Esophagus muscularis mucosa (tissue), 4 donors: ENCODE results near the gene UTP11. TPM values are rescaled to one million over a fixed set of nuclear protein-coding genes. Genes with fewer than 3 reads are reported as not detected.
A peak's percentile ranks its signal among the peaks of the same experiment; 100 is the strongest.

Experiments
- DNase-seq: peaks from one replicate; pipeline ENCODE4 v3.0.0-alpha.2; 2017; ENCODE audit errors: extremely low spot score
- H3K27ac ChIP-seq, 4 donors: fragments of 200-600 bp; sonication (generic); replicated peaks in 1 of 4; 1 replicate in 3 of 4; 2 replicates in 1 of 4; pipeline ENCODE4 v1.5.1; 2016 to 2019; ENCODE audit warnings: mild to moderate bottlenecking in 1 of 4
- H3K27me3 ChIP-seq, 4 donors: fragments of 200-600 bp; sonication (generic); one replicate each; pipeline versions ENCODE4 v1.5.1 to v1.6.0; 2016 to 2019
- H3K36me3 ChIP-seq, 4 donors: fragments of 200-600 bp; sonication (generic); one replicate each; pipeline ENCODE4 v1.5.1; 2016 to 2019
- H3K4me1 ChIP-seq, 4 donors: fragments of 200-600 bp; sonication (generic); one replicate each; pipeline ENCODE4 v1.5.1; 2016 to 2019
- H3K4me3 ChIP-seq, 4 donors: fragments of 200-600 bp; sonication (generic); 1 replicate in 2 of 4; 2 replicates in 2 of 4; pipeline ENCODE4 v1.5.1; 2016 to 2019; ENCODE audit warnings: mild to moderate bottlenecking in 4 of 4, moderate library complexity in 1 of 4
- H3K9me3 ChIP-seq, 4 donors: fragments of 200-600 bp; sonication (generic); 1 replicate in 3 of 4; 2 replicates in 1 of 4; pipeline ENCODE4 v1.5.1; 2016 to 2019
- CTCF ChIP-seq, 3 experiments: fragments of 200-600 bp in 2 of 3; fragments of 450-650 bp in 1 of 3; sonication (generic) in 2 of 3; IDR thresholded peaks; one replicate each; pipeline ENCODE4 v1.5.1; 2017 to 2019; ENCODE audit warnings: antibody characterized with exemption in 3 of 3, mild to moderate bottlenecking in 2 of 3, moderate library complexity in 1 of 3
- EP300 ChIP-seq: sonication (generic); formaldehyde crosslinking; IDR thresholded peaks from one replicate; pipeline ENCODE4 v1.6.1; 2017; ENCODE audit warnings: antibody characterized with exemption
- POLR2A ChIP-seq: fragments of 450-650 bp; IDR thresholded peaks from one replicate; pipeline ENCODE4 v1.6.1; 2017; ENCODE audit warnings: antibody characterized with exemption, moderate library complexity, mild to moderate bottlenecking, low read depth
- POLR2AphosphoS5 ChIP-seq, 2 donors: sonication (generic); formaldehyde crosslinking; IDR thresholded peaks; one replicate each; pipeline ENCODE4 v1.6.1; 2017; ENCODE audit warnings: antibody characterized with exemption in 2 of 2
- WGBS: methylation state at CpG from one replicate; pipeline ENCODE4 v1.1.5; 2018; 5-methylcytosine and 5-hydroxymethylcytosine counted together
- intact Hi-C: fragments of 100-400 bp; cut with DNase I; formaldehyde crosslinking; loops from one replicate; pipeline ENCODE4 v1.15.1; 2023
- total RNA-seq, 4 donors: library from RNA; depleted of rRNA; stranded (reverse); fragments of >200 nt; gene quantifications; one replicate each; pipeline versions ENCODE4 v1.1.0 to v1.2.1, GENCODE V29; 2016

Gene UTP11
- total RNA-seq, 4 donors from 2014 or later, result 39.7 to 55.8 (median 42.4) TPM

DNA sequence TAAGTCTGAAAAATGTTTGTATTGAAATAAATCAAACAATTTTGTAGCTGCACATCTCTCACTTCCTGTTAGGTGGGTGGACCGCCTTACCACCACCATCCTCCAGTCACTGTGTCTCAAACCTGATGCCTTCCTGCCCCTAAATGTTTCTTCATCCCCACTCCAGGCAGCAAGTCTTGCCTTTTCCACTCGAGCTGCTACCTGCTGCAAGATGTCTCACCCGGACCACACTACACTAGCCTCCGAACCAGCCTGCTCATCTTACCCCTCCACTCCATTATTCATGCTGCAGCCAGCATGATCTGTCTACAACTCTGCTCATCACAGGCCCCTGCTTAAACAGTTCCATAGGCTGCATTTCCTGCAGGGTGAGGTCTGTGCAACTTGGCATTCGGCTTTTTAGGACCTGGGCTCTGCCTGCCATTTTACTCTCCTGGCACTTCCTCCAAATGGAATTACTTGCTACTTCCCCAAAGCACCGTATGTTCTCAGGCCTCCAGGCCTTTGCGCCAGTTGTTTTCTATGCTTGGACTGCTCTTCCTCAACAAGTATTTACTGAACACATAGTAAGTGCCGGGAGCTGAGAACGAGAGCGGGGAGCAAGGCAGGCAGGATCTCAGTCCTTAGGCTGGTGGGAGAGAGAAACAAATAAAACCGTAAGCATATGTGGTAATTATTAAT is 17.5 kb upstream of the UTP11 start:
- no peak for DNase-seq
- peak overlapping the region; percentile 93 to 97 (median 95) for H3K27ac ChIP-seq

DNA sequence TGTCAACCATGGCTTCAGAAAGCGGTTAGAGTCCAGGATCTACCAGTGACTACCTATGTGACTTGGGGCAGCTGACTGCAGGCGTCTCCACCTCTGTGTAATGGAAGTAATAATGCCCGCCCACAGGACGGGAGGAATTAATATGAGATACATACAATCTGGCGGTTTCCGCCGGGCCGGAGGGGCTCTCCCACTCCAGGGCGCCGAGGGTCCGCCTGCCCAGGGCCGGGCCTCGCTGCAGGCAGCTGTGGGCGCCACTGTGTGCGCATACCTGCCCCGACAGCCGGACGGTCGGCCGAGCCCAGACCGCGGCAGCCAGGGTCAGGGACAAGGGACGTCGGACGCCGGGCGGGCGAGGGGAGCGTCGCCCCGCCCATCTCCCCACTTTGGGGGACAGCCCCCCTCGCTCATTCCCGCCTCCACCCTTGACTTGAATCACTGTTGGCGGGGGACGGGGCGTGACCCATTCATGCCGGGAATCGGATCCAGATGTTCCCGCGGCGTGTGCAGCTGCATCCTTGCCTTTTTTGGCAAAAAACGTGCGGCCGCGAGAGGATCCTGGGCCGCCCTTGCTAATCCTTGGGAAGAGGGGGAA is 16.7 kb upstream of the UTP11 start:
- 2% methylated on average over 34 of the region's 46 CpGs for WGBS
- TF ChIP-seq POLR2A (no peak), EP300 (peak; percentile 26), POLR2AphosphoS5 (IDR thresholded peaks at IDR 0.05) (peak; percentile 84 to 90), CTCF (IDR thresholded peaks at IDR 0.05) (no peak)
- peak overlapping the region; percentile 93 to 97 (median 95) for H3K27ac ChIP-seq
- intact Hi-C loops, result no loop called here
- H3K9me3 ChIP-seq, result no peaks in the 10 kb centered on the region
- peak overlapping the region; percentile 58 to 71 (median 62) for H3K4me3 ChIP-seq
- H3K27me3 ChIP-seq, result no peaks in the 10 kb centered on the region
- H3K4me1 ChIP-seq, result peaks cover 60 to 64% (median 63%) of the 10 kb centered on the region in 4 donors
- peaks cover 0 to 24% (median 21%) of the 10 kb centered on the region in 4 donors for H3K36me3 ChIP-seq
- peak; percentile 93 for DNase-seq

More for the DNA sequence above, 17.5 kb upstream of the UTP11 start:
- H3K4me1 ChIP-seq, result peaks cover 56 to 63% (median 60%) of the 10 kb centered on the region in 4 donors
- H3K36me3 ChIP-seq, result peaks cover 0 to 24% (median 21%) of the 10 kb centered on the region in 4 donors
- H3K27me3 ChIP-seq, result no peaks in the 10 kb centered on the region
- 47% methylated on average over 11 of the region's 11 CpGs for WGBS
- no peaks in the 10 kb centered on the region for H3K9me3 ChIP-seq
- TF ChIP-seq POLR2A (no peak), EP300 (no peak), CTCF (IDR thresholded peaks at IDR 0.05) (no peak), POLR2AphosphoS5 (IDR thresholded peaks at IDR 0.05) (no peak)
- H3K4me3 ChIP-seq, result peak overlapping the region; percentile 58 to 71 (median 62)
- intact Hi-C loops, result no loop called here

DNA sequence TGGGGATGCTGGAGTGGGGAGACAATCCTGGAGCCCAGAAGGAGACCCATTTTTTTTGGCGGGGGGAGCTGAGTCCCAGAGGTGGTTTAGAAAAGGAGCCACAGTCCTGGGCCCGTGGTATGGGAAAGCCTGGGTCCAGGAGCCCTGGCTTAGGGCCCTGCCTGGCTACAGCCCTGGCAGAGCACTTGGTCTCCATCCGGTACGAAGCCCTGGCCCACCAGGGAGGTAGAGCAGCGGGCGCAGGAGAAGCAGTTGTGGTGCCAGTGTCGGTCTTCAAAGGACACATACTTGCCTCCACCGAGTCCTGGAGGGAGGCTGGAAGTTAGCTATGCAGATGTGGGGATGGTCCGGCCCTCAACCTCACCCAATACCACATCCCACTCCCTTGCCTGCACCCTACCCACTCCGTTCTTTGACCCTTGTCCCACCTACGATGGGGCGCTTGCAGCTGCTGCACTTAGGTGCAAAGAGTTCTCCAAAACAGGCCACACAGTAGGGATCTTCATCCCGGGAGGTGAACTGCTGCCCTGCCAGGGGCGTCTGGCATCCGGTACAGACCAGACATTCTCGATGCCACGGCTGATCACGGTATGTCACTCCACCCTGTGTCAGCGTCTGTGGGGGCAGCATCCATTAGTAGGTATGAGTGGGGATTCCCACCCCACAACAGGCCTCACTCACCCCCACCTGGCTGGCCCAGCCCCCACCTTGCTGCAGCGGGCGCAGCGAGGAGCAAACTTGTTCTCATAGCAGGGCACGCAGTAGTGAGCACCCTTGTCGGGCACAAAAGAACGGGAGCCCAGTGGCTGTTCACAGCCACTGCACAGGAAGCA is 15.1 kb upstream of the UTP11 start:
- no peaks in the 10 kb centered on the region for H3K9me3 ChIP-seq

More for the DNA sequence above, 15.1 kb upstream of the UTP11 start:
- Histone ChIP-seq H3K4me1 (peaks cover 76 to 81% (median 79%) of the 10 kb centered on the region in 4 donors), H3K27ac (peak overlapping the region; percentile 93 to 97 (median 95)), H3K4me3 (no peak overlapping the region), H3K36me3 (peaks cover 0 to 24% (median 21%) of the 10 kb centered on the region in 4 donors), H3K27me3 (no peaks in the 10 kb centered on the region)
- no peak for TF ChIP-seq POLR2AphosphoS5 (IDR thresholded peaks at IDR 0.05)
- no peak for TF ChIP-seq POLR2A
- no peak for TF ChIP-seq CTCF (IDR thresholded peaks at IDR 0.05)
- no peak for TF ChIP-seq EP300
- no peak for DNase-seq
- intact Hi-C loops, result no loop called here
- WGBS, result 84% methylated on average over 19 of the region's 25 CpGs
